Umbilical cord (tissue), 2 donors: ENCODE data around the gene TMEM163. TPM values are rescaled to one million over a fixed set of nuclear protein-coding genes. Genes with fewer than 3 reads are reported as not detected.
"Not testable (repeated sequence)": the region's sequence is repeated elsewhere in the genome, so short reads cannot be mapped to it uniquely, and the experiment has no call there.

Source experiments
- DNase-seq: peaks from one replicate; pipeline ENCODE4 v3.0.0-alpha.2; 2015; ENCODE audit warnings: low spot score
- total RNA-seq: library from RNA; depleted of rRNA; stranded (reverse); fragments of >200 nt; gene quantifications from one replicate; pipeline ENCODE4 v1.2.3, GENCODE V29; 2014; ENCODE audit warnings: low replicate concordance; ENCODE audit not compliant: insufficient read depth

TMEM163 gene
- total RNA-seq, 1 donor from 2014 or later = 3.4 TPM

GRCh38 chr2:134536296-134536695 is 182.5 kb downstream of the TMEM163 start:
- DNase-seq = no peak

- DNase-seq = no peak
Measured at GRCh38 chr2:134532537-134532936, 186.3 kb downstream of the TMEM163 start.

GRCh38 chr2:134527381-134527780 is 191.4 kb downstream of the TMEM163 start:
- no peak for DNase-seq

GRCh38 chr2:134522496-134523455 is 196.0 kb downstream of the TMEM163 start:
- no peak for DNase-seq

GRCh38 chr2:134518101-134518500 is 200.7 kb downstream of the TMEM163 start:
- no peak for DNase-seq

GRCh38 chr2:134515137-134515536 is 203.7 kb downstream of the TMEM163 start:
- DNase-seq = no peak

- DNase-seq = peak; percentile 26
Measured at GRCh38 chr2:134513465-134513804, 205.4 kb downstream of the TMEM163 start.

GRCh38 chr2:134512734-134513464 is 205.9 kb downstream of the TMEM163 start:
- no peak for DNase-seq

- no peak for DNase-seq
Measured at GRCh38 chr2:134508391-134508790, 210.4 kb downstream of the TMEM163 start.

- DNase-seq = no peak
Measured at GRCh38 chr2:134507697-134508096, 211.1 kb downstream of the TMEM163 start.

- not testable (repeated sequence) for DNase-seq
Measured at GRCh38 chr2:134507159-134507558, 211.6 kb downstream of the TMEM163 start.

- no peak for DNase-seq
Measured at GRCh38 chr2:134505446-134505845, 213.4 kb downstream of the TMEM163 start.

GRCh38 chr2:134504586-134505336 is 214.0 kb downstream of the TMEM163 start:
- no peak for DNase-seq

- no peak for DNase-seq
Measured at GRCh38 chr2:134502104-134502503, 216.7 kb downstream of the TMEM163 start.

GRCh38 chr2:134501476-134502091 is 217.2 kb downstream of the TMEM163 start:
- no peak for DNase-seq

- no peak for DNase-seq
Measured at GRCh38 chr2:134500211-134500935, 218.4 kb downstream of the TMEM163 start.

- DNase-seq = no peak
Measured at GRCh38 chr2:134499307-134499926, 219.4 kb downstream of the TMEM163 start.

GRCh38 chr2:134498654-134499053 is 220.1 kb downstream of the TMEM163 start:
- DNase-seq = no peak

GRCh38 chr2:134493797-134494196 is 225.0 kb downstream of the TMEM163 start:
- no peak for DNase-seq

GRCh38 chr2:134491771-134492441 is 226.9 kb downstream of the TMEM163 start:
- DNase-seq = no peak
